A673 (cell line): ENCODE measurements around the gene LPP. TPM values are rescaled to one million over a fixed set of nuclear protein-coding genes. Genes with fewer than 3 reads are reported as not detected.

Experiments used
- BruUV-seq: library from RNA; stranded (reverse); fragments of 400-500 nt; replicated peaks from 2 replicates; lab custom pipeline; 2021; lab: Mats Ljungman, UMichigan
- CTCF ChIA-PET: fragments of 300-600 bp; sonication (Branson Sonifier 250); formaldehyde crosslinking; loops from one replicate; lab custom pipeline; 2022; ENCODE audit warnings: antibody characterized with exemption; lab: Charles Lee
- POLR2A ChIA-PET: fragments of 300-600 bp; sonication (Branson Sonifier 250); formaldehyde crosslinking; loops from one replicate; lab custom pipeline; 2022; ENCODE audit warnings: antibody characterized with exemption; ENCODE audit not compliant: low non-redundant PET; lab: Charles Lee
- DNase-seq: peaks from one replicate; pipeline ENCODE4 v3.0.0-alpha.2; 2015; ENCODE audit warnings: low spot score
- H3K27ac ChIP-seq: fragments of 200-600 bp; sonication (generic); 2 replicates; pipeline ENCODE4 v1.5.1; 2016; ENCODE audit warnings: mixed run types, low read depth, mild to moderate bottlenecking, mixed read lengths, antibody characterized with exemption, low read length; ENCODE audit not compliant: poor library complexity, severe bottlenecking
- H3K27me3 ChIP-seq: fragments of 200-600 bp; sonication (generic); replicated peaks from 2 replicates; pipeline ENCODE4 v1.6.1; 2017; ENCODE audit warnings: mixed run types, low read depth, mild to moderate bottlenecking, mixed read lengths, antibody characterized with exemption, low read length; ENCODE audit not compliant: insufficient read depth, poor library complexity
- H3K36me3 ChIP-seq: fragments of 200-600 bp; sonication (generic); 2 replicates; pipeline ENCODE4 v1.6.1; 2016; ENCODE audit warnings: mixed run types, mild to moderate bottlenecking, mixed read lengths, antibody characterized with exemption, low read length; ENCODE audit not compliant: insufficient read depth, poor library complexity, severe bottlenecking
- H3K4me1 ChIP-seq: fragments of 200-600 bp; sonication (generic); 2 replicates; pipeline ENCODE4 v1.6.1; 2017; ENCODE audit warnings: mixed run types, mild to moderate bottlenecking, mixed read lengths, antibody characterized with exemption, low read length; ENCODE audit not compliant: insufficient read depth, poor library complexity, severe bottlenecking
- H3K4me3 ChIP-seq: fragments of 200-600 bp; sonication (generic); 2 replicates; pipeline ENCODE4 v1.5.1; 2016; ENCODE audit warnings: low read depth, mixed run types, mild to moderate bottlenecking, mixed read lengths, low read length; ENCODE audit not compliant: poor library complexity, severe bottlenecking
- H3K9me3 ChIP-seq: fragments of 200-600 bp; sonication (generic); 2 replicates; pipeline ENCODE4 v1.6.1; 2016; ENCODE audit warnings: mixed run types, low read depth, mild to moderate bottlenecking, mixed read lengths, antibody characterized with exemption, low read length; ENCODE audit not compliant: poor library complexity, severe bottlenecking
- CTCF ChIP-seq: fragments of 300-800, 200-600 bp; sonication (generic); conservative IDR thresholded peaks from 2 replicates; pipeline ENCODE4 v1.5.1; 2017; ENCODE audit warnings: low read depth, mild to moderate bottlenecking, antibody characterized with exemption, low read length, moderate library complexity, mixed read lengths
- EZH2 ChIP-seq: fragments of 200-600 bp; sonication (generic); IDR thresholded peaks from 2 replicates; pipeline ENCODE4 v1.6.1; 2017; ENCODE audit warnings: borderline replicate concordance, low read depth, mild to moderate bottlenecking, mixed read lengths, antibody characterized with exemption, low read length; ENCODE audit not compliant: poor library complexity, severe bottlenecking
- intact Hi-C: fragments of 100-400 bp; cut with micrococcal nuclease; formaldehyde crosslinking; loops from one replicate; pipeline ENCODE4 v1.10.0; 2022; ENCODE audit not compliant: unreplicated experiment
- total RNA-seq: library from RNA; stranded (reverse); gene quantifications from 2 replicates; pipeline ENCODE4 v1.2.3, GENCODE V29; 2021

Gene LPP
- total RNA-seq, 1 experiment from 2014 or later: 39.7 TPM

GRCh38 chr3:188605231-188605630 is 451.3 kb downstream of the LPP start:
- ChIA-PET POLR2A (no interaction called here), CTCF (no interaction called here)
- peaks cover 11% of the 10 kb centered on the region for H3K9me3 ChIP-seq
- H3K27ac ChIP-seq: no peak overlapping the region
- DNase-seq: no peak
- BruUV-seq: no TSS peak
- H3K4me3 ChIP-seq: no peak overlapping the region
- intact Hi-C loops: no loop called here
- peaks cover 7% of the 10 kb centered on the region for H3K36me3 ChIP-seq
- TF ChIP-seq EZH2 (no peak), CTCF (no peak)
- H3K27me3 ChIP-seq: no peaks in the 10 kb centered on the region
- no peaks in the 10 kb centered on the region for H3K4me1 ChIP-seq

- Histone ChIP-seq H3K36me3 (peaks cover 7% of the 10 kb centered on the region), H3K27ac (no peak overlapping the region), H3K9me3 (peaks cover 11% of the 10 kb centered on the region), H3K27me3 (no peaks in the 10 kb centered on the region), H3K4me1 (no peaks in the 10 kb centered on the region), H3K4me3 (no peak overlapping the region)
- no TSS peak for BruUV-seq
- ChIA-PET POLR2A (no interaction called here), CTCF (no interaction called here)
- no peak for DNase-seq
- TF ChIP-seq EZH2 (no peak), CTCF (no peak)
- intact Hi-C loops: no loop called here
Measured at GRCh38 chr3:188605905-188606304, 451.9 kb downstream of the LPP start.

GRCh38 chr3:188607805-188608315 is 453.9 kb downstream of the LPP start:
- no peak for TF ChIP-seq EZH2
- TF ChIP-seq CTCF: no peak
- no peaks in the 10 kb centered on the region for H3K4me1 ChIP-seq
- DNase-seq: no peak
- no peak overlapping the region for H3K27ac ChIP-seq
- ChIA-PET POLR2A (no interaction called here), CTCF (no interaction called here)
- H3K4me3 ChIP-seq: no peak overlapping the region
- peaks cover 11% of the 10 kb centered on the region for H3K9me3 ChIP-seq
- intact Hi-C loops: no loop called here
- H3K27me3 ChIP-seq: no peaks in the 10 kb centered on the region
- H3K36me3 ChIP-seq: peaks cover 7% of the 10 kb centered on the region
- BruUV-seq: no TSS peak
